ENCODE measurements around the gene PIK3CA. TPM values are rescaled to one million over a fixed set of nuclear protein-coding genes. Genes with fewer than 3 reads are reported as not detected.

PIK3CA gene
- total and polyA plus RNA-seq, 2 donors (not counting 3 experiments of a cell fraction or from before 2014, with no cell fraction given) = 4.2 to 25.8 TPM

- DNase-seq (ENCODE audit: low read depth, low spot score) = peak; percentile 50
- Histone ChIP-seq H3K4me2 (ENCODE audit: insufficient read depth, low read length) (peak overlapping the region; percentile 26), H3K9me1 (replicated peaks; ENCODE audit: control insufficient read depth, extremely low read depth, insufficient read depth, low read length) (no peaks in the 10 kb centered on the region), H4K20me1 (replicated peaks; ENCODE audit: control insufficient read depth, extremely low read depth, insufficient read depth, low read length) (no peaks in the 10 kb centered on the region), H3K27me3 (ENCODE audit: control insufficient read depth in 2 of 2, insufficient read depth in 2 of 2, low read length in 2 of 2) (no peaks in the 10 kb centered on the region), H3K27ac (ENCODE audit: insufficient read depth, low read depth, low read length) (no peak overlapping the region), H3K9ac (replicated peaks; ENCODE audit: extremely low read depth, insufficient read depth, low read length) (no peak overlapping the region), H3K79me2 (ENCODE audit: control insufficient read depth, insufficient read depth, low read length) (no peaks in the 10 kb centered on the region), H2AFZ (ENCODE audit: low read depth, low read length) (peak overlapping the region; percentile 15), H3K4me3 (replicated peaks in 1 of 3; ENCODE audit: insufficient read depth in 1 of 3, low read depth in 1 of 3, low read length in 3 of 3) (no peak overlapping the region), H3K36me3 (ENCODE audit: control insufficient read depth in 2 of 2, extremely low read depth in 1 of 2, insufficient read depth in 2 of 2, low read length in 2 of 2) (no peaks in the 10 kb centered on the region), H3K9me3 (replicated peaks; ENCODE audit: control insufficient read depth, insufficient read depth, low read length) (no peaks in the 10 kb centered on the region), H3K4me1 (ENCODE audit: control insufficient read depth, extremely low read depth, insufficient read depth, low read length) (peaks cover 22% of the 10 kb centered on the region)
- ChIA-PET CTCF (interaction anchor here (1.6 kb wide), 1 partner anchor 12 kb away, joined by 6 read pairs; no protein-coding TSS in a partner anchor), POLR2A (no interaction called here)
- dilution Hi-C loops (cut with MboI; ENCODE audit: extremely low pct_ligation_motif_present, low sequenced_read_pairs) (no loop called here), intact Hi-C loops (cut with micrococcal nuclease) (no loop called here)
- peak; percentile 79 for FAIRE-seq
- BruUV-seq (replicated peaks) = no TSS peak
- no peak for TF ChIP-seq POLR2A (IDR thresholded peaks at IDR 0.05; ENCODE audit: low read depth, low read length)
- no peak for TF ChIP-seq EZH2 (IDR thresholded peaks at IDR 0.05; ENCODE audit: borderline replicate concordance, low read depth, low read length, severe bottlenecking)
- peak; percentile 38 for TF ChIP-seq FOS (IDR thresholded peaks at IDR 0.05; ENCODE audit: borderline replicate concordance, insufficient read depth, low read length)
Measured at GRCh38 chr3:179268400-179269051, 120.4 kb downstream of the PIK3CA start.

DNA sequence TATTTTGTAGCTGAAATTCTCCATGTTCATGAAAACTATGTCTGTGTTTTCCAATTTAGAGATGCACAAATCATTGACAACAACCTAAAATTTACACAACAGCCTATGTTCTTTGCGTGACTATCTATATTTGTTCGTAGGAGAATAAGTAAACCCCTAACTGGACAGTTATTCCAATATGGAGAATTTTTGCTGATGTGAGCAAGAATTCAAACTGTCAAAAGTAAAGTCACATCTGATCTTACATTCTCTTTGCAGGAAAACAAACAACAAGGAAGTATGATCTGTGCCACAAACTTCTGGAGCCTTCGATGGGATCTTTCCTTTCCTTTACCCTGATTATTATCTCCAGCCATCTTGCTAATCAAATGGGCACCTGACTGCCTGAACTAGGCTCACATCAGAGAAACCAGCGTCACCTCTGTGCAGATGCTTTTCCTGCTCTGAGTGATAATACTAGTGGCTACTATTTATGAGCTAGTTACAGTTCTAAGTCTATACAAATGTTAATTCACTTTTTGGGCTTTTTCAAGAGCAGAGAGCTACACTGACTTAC, 121.1 kb downstream of the PIK3CA start:
- DNase-seq (ENCODE audit: low read depth, low spot score) (no peak), FAIRE-seq (peak; percentile 24)
- Histone ChIP-seq H3K27me3 (ENCODE audit: control insufficient read depth in 2 of 2, insufficient read depth in 2 of 2, low read length in 2 of 2) (no peaks in the 10 kb centered on the region), H3K36me3 (ENCODE audit: control insufficient read depth in 2 of 2, extremely low read depth in 1 of 2, insufficient read depth in 2 of 2, low read length in 2 of 2) (no peaks in the 10 kb centered on the region), H3K9ac (replicated peaks; ENCODE audit: extremely low read depth, insufficient read depth, low read length) (no peak overlapping the region), H3K9me3 (replicated peaks; ENCODE audit: control insufficient read depth, insufficient read depth, low read length) (no peaks in the 10 kb centered on the region), H4K20me1 (replicated peaks; ENCODE audit: control insufficient read depth, extremely low read depth, insufficient read depth, low read length) (no peaks in the 10 kb centered on the region), H3K9me1 (replicated peaks; ENCODE audit: control insufficient read depth, extremely low read depth, insufficient read depth, low read length) (no peaks in the 10 kb centered on the region), H2AFZ (ENCODE audit: low read depth, low read length) (no peak overlapping the region), H3K4me1 (ENCODE audit: control insufficient read depth, extremely low read depth, insufficient read depth, low read length) (peaks cover 22% of the 10 kb centered on the region), H3K27ac (ENCODE audit: insufficient read depth, low read depth, low read length) (no peak overlapping the region), H3K79me2 (ENCODE audit: control insufficient read depth, insufficient read depth, low read length) (no peaks in the 10 kb centered on the region), H3K4me3 (replicated peaks in 1 of 3; ENCODE audit: insufficient read depth in 1 of 3, low read depth in 1 of 3, low read length in 3 of 3) (no peak overlapping the region), H3K4me2 (ENCODE audit: insufficient read depth, low read length) (no peak overlapping the region)
- ChIA-PET POLR2A (no interaction called here), CTCF (interaction anchor here (0.6 kb wide), 1 partner anchor 683 kb away, joined by 4 read pairs; no protein-coding TSS in a partner anchor)
- TF ChIP-seq MYC (IDR thresholded peaks at IDR 0.05; ENCODE audit: low read depth, low read length) (no peak), POLR2AphosphoS5 (IDR thresholded peaks at IDR 0.05; ENCODE audit: insufficient read depth, low read depth, low read length) (no peak), EZH2 (IDR thresholded peaks at IDR 0.05; ENCODE audit: borderline replicate concordance, low read depth, low read length, severe bottlenecking) (no peak), POLR2A (IDR thresholded peaks at IDR 0.05; ENCODE audit: low read depth, low read length) (no peak), JUN (IDR thresholded peaks at IDR 0.05; ENCODE audit: borderline replicate concordance, insufficient read depth, insufficient read length, low read depth) (no peak), GATA2 (IDR thresholded peaks at IDR 0.05; ENCODE audit: insufficient read depth, insufficient read length, low read depth, low read length) (no peak), FOS (IDR thresholded peaks at IDR 0.05; ENCODE audit: borderline replicate concordance, insufficient read depth, low read length) (no peak), CTCF (IDR thresholded peaks at IDR 0.05; ENCODE audit: extremely low read depth in 1 of 2, insufficient read depth in 1 of 2, low read depth in 1 of 2, low read length in 2 of 2) (no peak)
- TF ChIP-seq, protein P1, sequence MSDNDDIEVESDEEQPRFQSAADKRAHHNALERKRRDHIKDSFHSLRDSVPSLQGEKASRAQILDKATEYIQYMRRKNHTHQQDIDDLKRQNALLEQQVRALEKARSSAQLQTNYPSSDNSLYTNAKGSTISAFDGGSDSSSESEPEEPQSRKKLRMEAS (IDR thresholded peaks at IDR 0.05; ENCODE audit: insufficient read depth, insufficient read length) = no peak
- intact Hi-C loops (cut with micrococcal nuclease) (no loop called here), dilution Hi-C loops (cut with MboI; ENCODE audit: extremely low pct_ligation_motif_present, low sequenced_read_pairs) (no loop called here)
- no TSS peak for BruUV-seq (replicated peaks)

Measured in endothelial cell of umbilical vein (primary cell).